ENCODE results near the gene DIDO1. TPM values are rescaled to one million over a fixed set of nuclear protein-coding genes. Genes with fewer than 3 reads are reported as not detected.
"Not testable (repeated sequence)": the region's sequence is repeated elsewhere in the genome, so short reads cannot be mapped to it uniquely, and the experiment has no call there.

Gene DIDO1
- polyA plus RNA-seq, 4 donors = 52.4 to 65.6 (median 62.2) TPM

GRCh38 chr20:62933966-62934365 lies 7.7 kb upstream of the DIDO1 start:
- DNase-seq (ENCODE audit: low read depth in 4 of 4, low spot score in 2 of 4) = no peak

GRCh38 chr20:62931464-62931863 lies 5.2 kb upstream of the DIDO1 start:
- DNase-seq (ENCODE audit: low read depth in 4 of 4, low spot score in 2 of 4) = no peak

GRCh38 chr20:62929051-62929538 lies 2.8 kb upstream of the DIDO1 start:
- no peak for DNase-seq (ENCODE audit: low read depth in 4 of 4, low spot score in 2 of 4)

- no peak for DNase-seq (ENCODE audit: low read depth in 4 of 4, low spot score in 2 of 4)
Observed at GRCh38 chr20:62928246-62928939, 2.1 kb upstream of the DIDO1 start.

GRCh38 chr20:62927128-62927705 lies 912 bp upstream of the DIDO1 start:
- DNase-seq (ENCODE audit: low read depth in 4 of 4, low spot score in 2 of 4) = no peak

GRCh38 chr20:62925420-62926228 lies 681 bp downstream of the DIDO1 start:
- no peak for DNase-seq (ENCODE audit: low read depth in 4 of 4, low spot score in 2 of 4)

- no peak for DNase-seq (ENCODE audit: low read depth in 4 of 4, low spot score in 2 of 4)
Observed at GRCh38 chr20:62925076-62925419, 1.3 kb downstream of the DIDO1 start.

GRCh38 chr20:62924442-62925075 lies 1.7 kb downstream of the DIDO1 start:
- DNase-seq (ENCODE audit: low read depth in 4 of 4, low spot score in 2 of 4) = no peak

- no peak for DNase-seq (ENCODE audit: low read depth in 4 of 4, low spot score in 2 of 4)
Observed at GRCh38 chr20:62923669-62924441, 2.5 kb downstream of the DIDO1 start.

GRCh38 chr20:62923059-62923668 lies 3.1 kb downstream of the DIDO1 start:
- not testable (repeated sequence) for DNase-seq (ENCODE audit: low read depth in 4 of 4, low spot score in 2 of 4)

GRCh38 chr20:62922451-62922921 lies 3.8 kb downstream of the DIDO1 start:
- DNase-seq (ENCODE audit: low read depth in 4 of 4, low spot score in 2 of 4) = no peak

- DNase-seq (ENCODE audit: low read depth in 4 of 4, low spot score in 2 of 4) = no peak
Observed at GRCh38 chr20:62921119-62921687, 5.1 kb downstream of the DIDO1 start.

- no peak for DNase-seq (ENCODE audit: low read depth in 4 of 4, low spot score in 2 of 4)
Observed at GRCh38 chr20:62920039-62920645, 6.2 kb downstream of the DIDO1 start.

- DNase-seq (ENCODE audit: low read depth in 4 of 4, low spot score in 2 of 4) = no peak
Observed at GRCh38 chr20:62918831-62919230, 7.5 kb downstream of the DIDO1 start.

GRCh38 chr20:62918147-62918546 lies 8.2 kb downstream of the DIDO1 start:
- no peak for DNase-seq (ENCODE audit: low read depth in 4 of 4, low spot score in 2 of 4)

GRCh38 chr20:62917720-62918119 lies 8.6 kb downstream of the DIDO1 start:
- DNase-seq (ENCODE audit: low read depth in 4 of 4, low spot score in 2 of 4) = no peak

- DNase-seq (ENCODE audit: low read depth in 4 of 4, low spot score in 2 of 4) = no peak
Observed at GRCh38 chr20:62916703-62917476, 9.4 kb downstream of the DIDO1 start.

- no peak for DNase-seq (ENCODE audit: low read depth in 4 of 4, low spot score in 2 of 4)
Observed at GRCh38 chr20:62914970-62915457, 11.3 kb downstream of the DIDO1 start.

All from left renal cortex interstitium (tissue), 4 donors.